Thyroid gland (tissue), 4 donors: Measurements from ENCODE around the gene VENTX. TPM values are rescaled to one million over a fixed set of nuclear protein-coding genes. Genes with fewer than 3 reads are reported as not detected.
"Not testable (repeated sequence)": the region's sequence is repeated elsewhere in the genome, so short reads cannot be mapped to it uniquely, and the experiment has no call there.

Experiments used
- DNase-seq, 2 donors: peaks; one replicate each; pipeline ENCODE4 v3.0.0-alpha.2; 2019
- H3K27ac ChIP-seq, 3 donors: fragments of 200-600 bp; sonication (generic); 1 replicate in 2 of 3; 2 replicates in 1 of 3; pipeline ENCODE4 v1.5.1; 2016 to 2019; ENCODE audit warnings: mild to moderate bottlenecking in 1 of 3, moderate library complexity in 1 of 3
- H3K27me3 ChIP-seq: fragments of 200-600 bp; sonication (generic); one replicate; pipeline ENCODE4 v1.5.1; 2019
- H3K36me3 ChIP-seq, 2 donors: fragments of 200-600 bp; sonication (generic); one replicate each; pipeline ENCODE4 v1.5.1; 2016 to 2019
- H3K4me1 ChIP-seq, 2 donors: fragments of 200-600 bp; sonication (generic); one replicate each; pipeline ENCODE4 v1.5.1; 2017 to 2019
- H3K4me3 ChIP-seq, 3 donors: fragments of 200-600 bp; sonication (generic); replicated peaks in 1 of 3; 1 replicate in 2 of 3; 2 replicates in 1 of 3; pipeline ENCODE4 v1.5.1; 2016; ENCODE audit warnings: mild to moderate bottlenecking in 1 of 3
- H3K9me3 ChIP-seq: fragments of 200-600 bp; sonication (generic); one replicate; pipeline ENCODE4 v1.5.1; 2017
- POLR2A ChIP-seq, 2 donors: fragments of 450-650 bp; IDR thresholded peaks; one replicate each; pipeline ENCODE4 v1.6.1; 2017; ENCODE audit warnings: antibody characterized with exemption in 2 of 2, mild to moderate bottlenecking in 2 of 2, moderate library complexity in 1 of 2
- WGBS, 2 donors: methylation state at CpG; one replicate each; pipeline ENCODE4 v1.1.5; 2017; 5-methylcytosine and 5-hydroxymethylcytosine counted together
- intact Hi-C: fragments of 100-400 bp; cut with DNase I; formaldehyde crosslinking; loops from one replicate; pipeline ENCODE4 v1.15.1; 2023
- total RNA-seq, 4 donors: library from RNA; depleted of rRNA; stranded (reverse); fragments of >200 nt; gene quantifications; one replicate each; pipeline ENCODE4 v1.2.3, GENCODE V29; 2016
- TF ChIP-seq, protein P1 (sequence below), 6 experiments: fragments of 200-600 bp in 3 of 6; fragments of 450-650 bp in 3 of 6; sonication (generic) in 3 of 6; IDR thresholded peaks; one replicate each; pipeline ENCODE4 v1.5.1; 2016 to 2019; ENCODE audit warnings: antibody characterized with exemption in 6 of 6, mild to moderate bottlenecking in 2 of 6, inconsistent platforms in 1 of 6, moderate library complexity in 1 of 6

VENTX gene
- total RNA-seq, 4 donors from 2014 or later = 0.40 to 1.3 (median 0.63) TPM; not detected in 1

DNA sequence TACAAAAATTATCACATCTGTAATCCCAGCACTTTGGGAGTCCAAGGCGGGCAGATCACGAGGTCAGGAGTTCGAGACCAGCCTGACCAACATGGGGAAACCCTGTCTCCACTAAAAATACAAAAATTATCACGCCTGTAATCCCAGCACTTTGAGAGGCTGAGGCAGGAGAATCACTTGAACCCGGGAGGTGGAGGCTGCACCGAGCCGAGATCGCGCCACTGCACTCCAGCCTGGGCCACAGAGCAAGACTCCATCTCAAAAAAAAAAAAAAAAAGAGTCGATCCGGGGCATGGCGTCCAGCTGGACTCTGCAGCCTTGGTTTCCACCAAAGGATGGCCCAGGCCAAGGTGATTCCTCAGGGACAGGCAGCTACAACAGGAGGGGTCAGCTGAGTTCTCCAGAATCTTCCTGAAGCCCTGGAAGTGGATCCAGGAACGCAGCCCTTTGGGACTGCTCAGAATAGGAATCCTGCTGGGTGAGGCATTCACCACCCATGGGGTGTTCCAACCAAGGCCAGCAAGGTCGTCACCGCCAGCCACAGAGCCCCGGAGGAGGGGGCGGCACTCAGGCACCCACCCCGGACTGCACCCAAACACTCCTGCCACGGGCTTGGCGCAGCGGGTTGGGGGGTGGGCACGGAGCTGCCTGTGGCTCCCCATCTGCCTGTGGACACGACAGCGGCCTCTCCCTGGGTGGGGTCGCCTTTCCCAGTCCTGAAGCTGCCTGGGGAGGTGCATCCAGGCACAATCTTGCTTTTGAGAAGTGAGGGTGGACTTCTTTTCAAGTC lies 19.7 kb upstream of the VENTX start:
- intact Hi-C loops = no loop called here
- DNase-seq = no peak
- 93 to 94% methylated on average over 16 to 25 of the region's 25 CpGs for WGBS, 2 donors
- H3K27ac ChIP-seq = no peak overlapping the region
- H3K36me3 ChIP-seq = no peaks in the 10 kb centered on the region
- no peaks in the 10 kb centered on the region for H3K4me1 ChIP-seq
- no peak overlapping the region for H3K4me3 ChIP-seq
- TF ChIP-seq, protein P1, sequence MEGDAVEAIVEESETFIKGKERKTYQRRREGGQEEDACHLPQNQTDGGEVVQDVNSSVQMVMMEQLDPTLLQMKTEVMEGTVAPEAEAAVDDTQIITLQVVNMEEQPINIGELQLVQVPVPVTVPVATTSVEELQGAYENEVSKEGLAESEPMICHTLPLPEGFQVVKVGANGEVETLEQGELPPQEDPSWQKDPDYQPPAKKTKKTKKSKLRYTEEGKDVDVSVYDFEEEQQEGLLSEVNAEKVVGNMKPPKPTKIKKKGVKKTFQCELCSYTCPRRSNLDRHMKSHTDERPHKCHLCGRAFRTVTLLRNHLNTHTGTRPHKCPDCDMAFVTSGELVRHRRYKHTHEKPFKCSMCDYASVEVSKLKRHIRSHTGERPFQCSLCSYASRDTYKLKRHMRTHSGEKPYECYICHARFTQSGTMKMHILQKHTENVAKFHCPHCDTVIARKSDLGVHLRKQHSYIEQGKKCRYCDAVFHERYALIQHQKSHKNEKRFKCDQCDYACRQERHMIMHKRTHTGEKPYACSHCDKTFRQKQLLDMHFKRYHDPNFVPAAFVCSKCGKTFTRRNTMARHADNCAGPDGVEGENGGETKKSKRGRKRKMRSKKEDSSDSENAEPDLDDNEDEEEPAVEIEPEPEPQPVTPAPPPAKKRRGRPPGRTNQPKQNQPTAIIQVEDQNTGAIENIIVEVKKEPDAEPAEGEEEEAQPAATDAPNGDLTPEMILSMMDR (IDR thresholded peaks at IDR 0.05) = no peak
- no peak for TF ChIP-seq POLR2A (IDR thresholded peaks at IDR 0.05)
- no peaks in the 10 kb centered on the region for H3K9me3 ChIP-seq
- no peaks in the 10 kb centered on the region for H3K27me3 ChIP-seq

DNA sequence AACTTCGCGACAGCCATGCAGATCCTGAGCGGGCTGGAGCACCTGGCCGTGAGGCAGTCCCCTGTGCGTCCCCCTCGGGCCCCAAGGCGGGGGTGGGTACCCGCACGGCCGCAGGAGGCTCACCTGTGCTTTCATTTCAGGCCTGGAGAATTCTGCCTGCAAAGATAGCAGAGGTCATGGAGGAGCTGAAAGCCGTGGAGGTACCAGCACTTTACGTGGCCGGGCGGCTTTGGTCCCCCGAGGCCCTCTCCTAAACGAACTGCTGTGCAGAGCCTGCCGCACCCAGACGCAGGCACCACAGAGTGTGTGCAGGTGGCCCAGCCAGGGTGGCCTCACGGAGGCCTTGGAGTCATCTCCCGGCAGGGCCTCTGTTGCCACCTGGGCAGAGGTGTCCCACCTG lies 18.8 kb upstream of the VENTX start:
- H3K36me3 ChIP-seq = no peaks in the 10 kb centered on the region
- H3K4me3 ChIP-seq = no peak overlapping the region
- no peak for TF ChIP-seq POLR2A (IDR thresholded peaks at IDR 0.05)
- TF ChIP-seq, protein P1 (IDR thresholded peaks at IDR 0.05) = no peak
- no peaks in the 10 kb centered on the region for H3K27me3 ChIP-seq
- no peak for DNase-seq
- 64 to 65% methylated on average over 10 to 17 of the region's 20 CpGs for WGBS, 2 donors
- no peaks in the 10 kb centered on the region for H3K4me1 ChIP-seq
- no peak overlapping the region for H3K27ac ChIP-seq
- no peaks in the 10 kb centered on the region for H3K9me3 ChIP-seq
- intact Hi-C loops = no loop called here

DNA sequence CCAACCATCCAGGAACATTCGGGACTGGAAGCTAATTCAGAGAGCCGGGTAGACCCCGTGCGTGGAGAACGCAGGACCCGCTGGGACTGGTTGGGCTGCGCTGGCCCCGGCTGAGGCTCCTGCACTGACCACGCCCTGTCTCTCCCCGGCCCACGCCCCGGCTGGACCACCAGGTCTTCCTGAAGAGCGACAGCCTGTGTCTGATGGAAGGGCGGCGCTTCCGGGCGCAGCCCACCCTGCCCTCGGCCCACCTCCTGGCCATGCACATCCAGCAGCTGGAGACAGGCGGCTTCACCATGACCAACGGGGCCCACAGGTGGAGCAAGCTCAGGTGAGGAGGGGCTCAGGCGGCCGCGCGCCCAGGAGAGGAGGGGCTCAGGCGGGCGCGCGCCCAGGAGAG lies 17.9 kb upstream of the VENTX start:
- Histone ChIP-seq H3K27me3 (no peaks in the 10 kb centered on the region), H3K4me3 (no peak overlapping the region), H3K27ac (no peak overlapping the region), H3K9me3 (no peaks in the 10 kb centered on the region), H3K36me3 (no peaks in the 10 kb centered on the region), H3K4me1 (no peaks in the 10 kb centered on the region)
- TF ChIP-seq, protein P1 (IDR thresholded peaks at IDR 0.05) = no peak
- no peak for TF ChIP-seq POLR2A (IDR thresholded peaks at IDR 0.05)
- WGBS, 2 donors = 16% methylated on average over 7 of the region's 28 CpGs; no CpG with 5 or more reads in 1 of the 2 donors
- no peak for DNase-seq
- intact Hi-C loops = no loop called here

DNA sequence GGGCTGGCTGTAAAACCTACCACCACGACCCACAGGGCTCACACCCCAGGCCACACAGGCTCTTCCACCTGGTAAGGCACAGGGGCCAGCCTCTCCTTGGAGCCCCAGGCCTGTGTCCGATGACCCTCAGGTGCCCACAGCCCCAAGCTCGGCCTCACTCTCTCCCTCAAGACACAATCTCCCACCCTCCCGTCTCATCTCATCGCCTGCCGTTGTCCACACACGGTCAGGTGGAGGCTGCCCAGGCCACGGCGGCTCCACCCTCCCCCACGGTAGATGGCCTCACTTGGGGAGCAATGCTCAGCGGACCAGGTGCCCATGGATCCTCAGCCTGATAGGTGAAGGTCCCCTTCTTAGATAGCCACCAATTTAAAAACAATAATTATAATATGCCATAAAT lies 16.3 kb upstream of the VENTX start:
- Histone ChIP-seq H3K4me3 (no peak overlapping the region), H3K27ac (no peak overlapping the region), H3K27me3 (no peaks in the 10 kb centered on the region), H3K36me3 (no peaks in the 10 kb centered on the region), H3K9me3 (no peaks in the 10 kb centered on the region), H3K4me1 (peaks cover 4 to 8% of the 10 kb centered on the region in 2 donors)
- DNase-seq = no peak
- 85 to 92% methylated on average over 11 of the region's 11 CpGs for WGBS, 2 donors
- intact Hi-C loops = no loop called here
- TF ChIP-seq, protein P1 (IDR thresholded peaks at IDR 0.05) = no peak
- TF ChIP-seq POLR2A (IDR thresholded peaks at IDR 0.05) = no peak

DNA sequence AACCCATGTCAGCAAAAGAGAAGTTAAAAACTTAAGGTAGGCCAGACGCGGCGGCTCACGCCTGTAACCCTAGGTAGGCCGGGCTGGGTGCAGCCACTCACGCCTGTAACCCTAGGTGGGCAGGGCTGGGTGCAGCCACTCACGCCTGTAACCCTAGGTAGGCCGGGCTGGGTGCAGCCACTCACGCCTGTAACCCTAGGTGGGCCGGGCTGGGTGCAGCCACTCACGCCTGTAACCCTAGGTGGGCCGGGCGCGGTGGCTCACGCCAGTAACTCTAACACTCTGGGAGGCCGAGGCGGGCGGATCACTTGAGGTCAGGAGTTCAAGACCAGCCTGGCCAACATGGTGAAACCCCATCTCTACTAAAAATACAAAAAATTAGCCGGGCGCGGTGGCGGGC lies 15.9 kb upstream of the VENTX start:
- DNase-seq, H3K9me3 ChIP-seq, H3K4me1 ChIP-seq, H3K4me3 ChIP-seq, intact Hi-C loops, H3K36me3 ChIP-seq, H3K27me3 ChIP-seq, H3K27ac ChIP-seq: not testable (repeated sequence)
- WGBS, 2 donors = 86% methylated on average over 9 to 16 of the region's 22 CpGs
